Peyer's patch (tissue), 4 donors: ENCODE results near the gene CA10. TPM values are rescaled to one million over a fixed set of nuclear protein-coding genes. Genes with fewer than 3 reads are reported as not detected.

Experiments used
- DNase-seq, 3 donors: peaks; one replicate each; pipeline ENCODE4 v3.0.0-alpha.2; 2017 to 2019
- H3K27ac ChIP-seq, 4 donors: fragments of 200-600 bp; sonication (generic); one replicate each; pipeline ENCODE4 v1.5.1; 2016 to 2019
- H3K27me3 ChIP-seq, 2 donors: fragments of 200-600 bp; sonication (generic); one replicate each; pipeline ENCODE4 v1.5.1; 2019
- H3K36me3 ChIP-seq, 3 donors: fragments of 200-600 bp; sonication (generic); one replicate each; pipeline ENCODE4 v1.5.1; 2016 to 2019
- H3K4me1 ChIP-seq, 4 donors: fragments of 200-600 bp; sonication (generic); one replicate each; pipeline ENCODE4 v1.5.1; 2016 to 2019
- H3K4me3 ChIP-seq, 4 donors: fragments of 200-600 bp; sonication (generic); 1 replicate in 3 of 4; 2 replicates in 1 of 4; pipeline ENCODE4 v1.5.1; 2016 to 2019; ENCODE audit warnings: mild to moderate bottlenecking in 1 of 4
- H3K9me3 ChIP-seq, 4 donors: fragments of 200-600 bp; sonication (generic); one replicate each; pipeline ENCODE4 v1.5.1; 2016 to 2019; ENCODE audit warnings: mild to moderate bottlenecking in 1 of 4
- POLR2A ChIP-seq, 2 donors: fragments of 450-650 bp; IDR thresholded peaks; one replicate each; pipeline ENCODE4 v1.5.1; 2017; ENCODE audit warnings: antibody characterized with exemption in 2 of 2, mild to moderate bottlenecking in 2 of 2, moderate library complexity in 2 of 2
- total RNA-seq, 4 donors: library from RNA; depleted of rRNA; stranded (reverse); fragments of >200 nt; gene quantifications; one replicate each; pipeline ENCODE4 v1.1.0, GENCODE V29; 2016
- TF ChIP-seq, protein P1 (sequence below), 6 experiments: fragments of 450-650 bp in 4 of 6; fragments of 200-600 bp in 2 of 6; sonication (generic) in 1 of 6; IDR thresholded peaks; one replicate each; pipeline ENCODE4 v1.5.1; 2017 to 2019; ENCODE audit warnings: antibody characterized with exemption in 6 of 6, mild to moderate bottlenecking in 3 of 6, moderate library complexity in 1 of 6

Gene CA10
- total RNA-seq, 4 donors from 2014 or later: 1.4 to 1.7 TPM; not detected in 2

DNA sequence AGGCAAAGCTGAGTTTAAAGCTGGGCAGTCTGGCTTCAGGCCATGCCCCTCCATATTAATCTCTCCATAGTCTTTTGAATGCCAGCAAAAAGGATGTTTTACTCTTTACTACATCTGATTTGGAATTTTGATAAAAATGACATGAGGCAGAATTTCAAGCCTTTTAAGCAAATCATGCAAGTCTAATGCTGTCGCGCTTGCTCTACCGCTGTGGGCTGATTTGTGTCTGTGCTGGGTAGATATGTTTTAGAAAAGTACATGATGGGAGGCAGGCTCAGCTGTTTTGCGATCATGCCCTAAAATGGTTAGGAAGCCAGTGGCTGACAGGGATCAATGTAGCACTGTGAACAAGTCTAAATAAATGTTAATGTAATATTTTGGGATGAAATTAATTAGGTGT is 311.9 kb downstream of the CA10 start:
- TF ChIP-seq, protein P1, sequence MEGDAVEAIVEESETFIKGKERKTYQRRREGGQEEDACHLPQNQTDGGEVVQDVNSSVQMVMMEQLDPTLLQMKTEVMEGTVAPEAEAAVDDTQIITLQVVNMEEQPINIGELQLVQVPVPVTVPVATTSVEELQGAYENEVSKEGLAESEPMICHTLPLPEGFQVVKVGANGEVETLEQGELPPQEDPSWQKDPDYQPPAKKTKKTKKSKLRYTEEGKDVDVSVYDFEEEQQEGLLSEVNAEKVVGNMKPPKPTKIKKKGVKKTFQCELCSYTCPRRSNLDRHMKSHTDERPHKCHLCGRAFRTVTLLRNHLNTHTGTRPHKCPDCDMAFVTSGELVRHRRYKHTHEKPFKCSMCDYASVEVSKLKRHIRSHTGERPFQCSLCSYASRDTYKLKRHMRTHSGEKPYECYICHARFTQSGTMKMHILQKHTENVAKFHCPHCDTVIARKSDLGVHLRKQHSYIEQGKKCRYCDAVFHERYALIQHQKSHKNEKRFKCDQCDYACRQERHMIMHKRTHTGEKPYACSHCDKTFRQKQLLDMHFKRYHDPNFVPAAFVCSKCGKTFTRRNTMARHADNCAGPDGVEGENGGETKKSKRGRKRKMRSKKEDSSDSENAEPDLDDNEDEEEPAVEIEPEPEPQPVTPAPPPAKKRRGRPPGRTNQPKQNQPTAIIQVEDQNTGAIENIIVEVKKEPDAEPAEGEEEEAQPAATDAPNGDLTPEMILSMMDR (IDR thresholded peaks at IDR 0.05): no peak
- TF ChIP-seq POLR2A (IDR thresholded peaks at IDR 0.05): no peak
- no peak overlapping the region for H3K27ac ChIP-seq
- no peak for DNase-seq
- H3K27me3 ChIP-seq: no peaks in the 10 kb centered on the region
- no peaks in the 10 kb centered on the region for H3K36me3 ChIP-seq
- H3K4me3 ChIP-seq: no peak overlapping the region
- no peaks in the 10 kb centered on the region for H3K4me1 ChIP-seq
- H3K9me3 ChIP-seq: no peaks in the 10 kb centered on the region

GRCh38 chr17:51845776-51846175 is 312.7 kb downstream of the CA10 start:
- Histone ChIP-seq H3K4me3 (no peak overlapping the region), H3K9me3 (no peaks in the 10 kb centered on the region), H3K27me3 (no peaks in the 10 kb centered on the region), H3K36me3 (no peaks in the 10 kb centered on the region), H3K4me1 (no peaks in the 10 kb centered on the region), H3K27ac (no peak overlapping the region)
- TF ChIP-seq, protein P1 (IDR thresholded peaks at IDR 0.05): no peak
- no peak for TF ChIP-seq POLR2A (IDR thresholded peaks at IDR 0.05)
- DNase-seq: no peak

DNA sequence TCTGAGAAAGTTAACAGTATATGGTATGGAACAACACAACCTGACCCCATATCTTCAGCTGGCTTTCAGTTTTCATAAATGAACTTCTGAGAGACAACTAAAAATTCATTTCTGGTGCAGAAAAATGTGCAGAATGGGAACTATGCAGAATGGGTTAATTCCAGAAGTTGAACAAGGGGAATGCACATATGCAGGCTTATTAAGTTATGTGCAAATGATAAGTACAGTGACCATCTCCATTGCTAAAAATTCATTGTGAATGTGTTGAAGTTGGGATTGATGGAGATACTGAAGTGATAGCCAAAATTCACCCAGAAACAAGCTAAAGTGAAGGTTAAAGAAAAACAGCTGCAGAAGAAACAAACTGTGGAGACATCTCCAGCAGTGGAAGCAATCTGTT is 315.8 kb downstream of the CA10 start:
- no peak overlapping the region for H3K4me3 ChIP-seq
- no peak for TF ChIP-seq POLR2A (IDR thresholded peaks at IDR 0.05)
- TF ChIP-seq, protein P1 (IDR thresholded peaks at IDR 0.05): no peak
- no peak for DNase-seq
- no peaks in the 10 kb centered on the region for H3K9me3 ChIP-seq
- H3K36me3 ChIP-seq: no peaks in the 10 kb centered on the region
- no peaks in the 10 kb centered on the region for H3K4me1 ChIP-seq
- no peak overlapping the region for H3K27ac ChIP-seq
- H3K27me3 ChIP-seq: no peaks in the 10 kb centered on the region

DNA sequence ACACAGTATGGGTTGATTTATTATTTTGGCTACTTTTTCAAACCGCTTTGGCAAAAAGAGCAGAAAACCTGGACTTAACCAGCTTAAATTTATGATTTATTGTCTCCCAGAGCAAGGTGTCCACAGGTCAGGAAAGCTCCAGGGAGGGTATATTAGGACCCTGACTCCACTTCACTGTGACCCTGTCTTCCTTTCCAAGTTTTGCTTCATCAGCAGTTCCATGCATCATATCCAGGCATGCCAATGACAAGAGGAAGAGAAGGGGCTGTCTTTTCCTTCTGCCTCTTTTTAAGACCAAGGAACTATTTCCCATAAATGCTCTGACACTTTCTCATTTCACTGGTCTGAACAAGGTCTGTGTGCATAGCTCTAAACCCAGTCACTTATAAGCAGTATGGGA is 316.8 kb downstream of the CA10 start:
- Histone ChIP-seq H3K27ac (no peak overlapping the region), H3K36me3 (no peaks in the 10 kb centered on the region), H3K27me3 (no peaks in the 10 kb centered on the region), H3K4me3 (no peak overlapping the region), H3K4me1 (no peaks in the 10 kb centered on the region), H3K9me3 (no peaks in the 10 kb centered on the region)
- DNase-seq: no peak
- TF ChIP-seq, protein P1 (IDR thresholded peaks at IDR 0.05): no peak
- TF ChIP-seq POLR2A (IDR thresholded peaks at IDR 0.05): no peak

- Histone ChIP-seq H3K36me3 (no peaks in the 10 kb centered on the region), H3K27me3 (no peaks in the 10 kb centered on the region), H3K27ac (no peak overlapping the region), H3K9me3 (no peaks in the 10 kb centered on the region), H3K4me1 (no peaks in the 10 kb centered on the region), H3K4me3 (no peak overlapping the region)
- no peak for DNase-seq
- TF ChIP-seq, protein P1 (IDR thresholded peaks at IDR 0.05): no peak
- no peak for TF ChIP-seq POLR2A (IDR thresholded peaks at IDR 0.05)
Observed at GRCh38 chr17:51840688-51841087, 317.8 kb downstream of the CA10 start.

DNA sequence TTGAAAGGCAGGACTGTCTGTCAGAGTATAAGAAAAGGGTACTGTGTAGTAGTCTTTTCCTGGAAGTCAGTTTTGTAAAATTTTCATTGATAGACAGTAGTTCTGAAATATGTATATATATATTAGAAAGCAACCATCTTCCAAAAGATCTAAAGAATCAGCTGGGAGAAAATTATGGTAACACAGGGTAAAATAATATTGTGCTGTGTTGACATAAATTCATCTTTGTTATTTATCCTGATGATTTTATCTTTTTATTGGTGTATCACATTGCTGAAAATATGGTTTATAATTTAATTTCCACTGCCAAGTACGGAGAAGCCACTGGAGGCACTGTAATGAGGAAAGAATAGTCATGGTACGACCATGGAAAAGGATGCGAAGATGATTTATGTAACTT is 324.9 kb downstream of the CA10 start:
- no peaks in the 10 kb centered on the region for H3K36me3 ChIP-seq
- H3K27me3 ChIP-seq: no peaks in the 10 kb centered on the region
- H3K9me3 ChIP-seq: no peaks in the 10 kb centered on the region
- DNase-seq: no peak
- no peak overlapping the region for H3K4me3 ChIP-seq
- no peaks in the 10 kb centered on the region for H3K4me1 ChIP-seq
- TF ChIP-seq, protein P1 (IDR thresholded peaks at IDR 0.05): no peak
- TF ChIP-seq POLR2A (IDR thresholded peaks at IDR 0.05): no peak
- H3K27ac ChIP-seq: no peak overlapping the region
